ENCODE measurements around the gene MYO1H. TPM values are rescaled to one million over a fixed set of nuclear protein-coding genes. Genes with fewer than 3 reads are reported as not detected.

Gene MYO1H
- total and polyA plus RNA-seq, 2 experiments from 2014 or later, result not detected

DNA sequence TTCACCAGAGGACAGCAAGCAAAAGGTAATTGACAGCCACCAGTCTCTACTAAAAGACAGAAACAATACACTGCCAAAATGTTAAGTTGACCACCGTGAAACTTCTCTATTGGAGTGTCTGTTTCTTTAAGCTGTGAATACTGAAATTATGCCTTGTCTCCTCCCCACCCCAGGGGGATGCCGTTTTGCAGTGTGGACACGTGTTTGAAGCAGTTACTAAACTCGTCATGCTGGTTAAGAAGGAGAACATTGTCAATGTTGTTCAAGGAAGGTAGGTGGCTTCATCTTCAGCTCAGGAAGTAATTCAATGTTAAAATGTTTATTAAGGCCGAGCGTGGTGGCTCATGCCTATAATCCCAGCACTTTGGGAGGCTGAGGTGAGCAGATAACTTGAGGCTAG, 96.6 kb downstream of the MYO1H start (continued):
- TF ChIP-seq, protein P1, sequence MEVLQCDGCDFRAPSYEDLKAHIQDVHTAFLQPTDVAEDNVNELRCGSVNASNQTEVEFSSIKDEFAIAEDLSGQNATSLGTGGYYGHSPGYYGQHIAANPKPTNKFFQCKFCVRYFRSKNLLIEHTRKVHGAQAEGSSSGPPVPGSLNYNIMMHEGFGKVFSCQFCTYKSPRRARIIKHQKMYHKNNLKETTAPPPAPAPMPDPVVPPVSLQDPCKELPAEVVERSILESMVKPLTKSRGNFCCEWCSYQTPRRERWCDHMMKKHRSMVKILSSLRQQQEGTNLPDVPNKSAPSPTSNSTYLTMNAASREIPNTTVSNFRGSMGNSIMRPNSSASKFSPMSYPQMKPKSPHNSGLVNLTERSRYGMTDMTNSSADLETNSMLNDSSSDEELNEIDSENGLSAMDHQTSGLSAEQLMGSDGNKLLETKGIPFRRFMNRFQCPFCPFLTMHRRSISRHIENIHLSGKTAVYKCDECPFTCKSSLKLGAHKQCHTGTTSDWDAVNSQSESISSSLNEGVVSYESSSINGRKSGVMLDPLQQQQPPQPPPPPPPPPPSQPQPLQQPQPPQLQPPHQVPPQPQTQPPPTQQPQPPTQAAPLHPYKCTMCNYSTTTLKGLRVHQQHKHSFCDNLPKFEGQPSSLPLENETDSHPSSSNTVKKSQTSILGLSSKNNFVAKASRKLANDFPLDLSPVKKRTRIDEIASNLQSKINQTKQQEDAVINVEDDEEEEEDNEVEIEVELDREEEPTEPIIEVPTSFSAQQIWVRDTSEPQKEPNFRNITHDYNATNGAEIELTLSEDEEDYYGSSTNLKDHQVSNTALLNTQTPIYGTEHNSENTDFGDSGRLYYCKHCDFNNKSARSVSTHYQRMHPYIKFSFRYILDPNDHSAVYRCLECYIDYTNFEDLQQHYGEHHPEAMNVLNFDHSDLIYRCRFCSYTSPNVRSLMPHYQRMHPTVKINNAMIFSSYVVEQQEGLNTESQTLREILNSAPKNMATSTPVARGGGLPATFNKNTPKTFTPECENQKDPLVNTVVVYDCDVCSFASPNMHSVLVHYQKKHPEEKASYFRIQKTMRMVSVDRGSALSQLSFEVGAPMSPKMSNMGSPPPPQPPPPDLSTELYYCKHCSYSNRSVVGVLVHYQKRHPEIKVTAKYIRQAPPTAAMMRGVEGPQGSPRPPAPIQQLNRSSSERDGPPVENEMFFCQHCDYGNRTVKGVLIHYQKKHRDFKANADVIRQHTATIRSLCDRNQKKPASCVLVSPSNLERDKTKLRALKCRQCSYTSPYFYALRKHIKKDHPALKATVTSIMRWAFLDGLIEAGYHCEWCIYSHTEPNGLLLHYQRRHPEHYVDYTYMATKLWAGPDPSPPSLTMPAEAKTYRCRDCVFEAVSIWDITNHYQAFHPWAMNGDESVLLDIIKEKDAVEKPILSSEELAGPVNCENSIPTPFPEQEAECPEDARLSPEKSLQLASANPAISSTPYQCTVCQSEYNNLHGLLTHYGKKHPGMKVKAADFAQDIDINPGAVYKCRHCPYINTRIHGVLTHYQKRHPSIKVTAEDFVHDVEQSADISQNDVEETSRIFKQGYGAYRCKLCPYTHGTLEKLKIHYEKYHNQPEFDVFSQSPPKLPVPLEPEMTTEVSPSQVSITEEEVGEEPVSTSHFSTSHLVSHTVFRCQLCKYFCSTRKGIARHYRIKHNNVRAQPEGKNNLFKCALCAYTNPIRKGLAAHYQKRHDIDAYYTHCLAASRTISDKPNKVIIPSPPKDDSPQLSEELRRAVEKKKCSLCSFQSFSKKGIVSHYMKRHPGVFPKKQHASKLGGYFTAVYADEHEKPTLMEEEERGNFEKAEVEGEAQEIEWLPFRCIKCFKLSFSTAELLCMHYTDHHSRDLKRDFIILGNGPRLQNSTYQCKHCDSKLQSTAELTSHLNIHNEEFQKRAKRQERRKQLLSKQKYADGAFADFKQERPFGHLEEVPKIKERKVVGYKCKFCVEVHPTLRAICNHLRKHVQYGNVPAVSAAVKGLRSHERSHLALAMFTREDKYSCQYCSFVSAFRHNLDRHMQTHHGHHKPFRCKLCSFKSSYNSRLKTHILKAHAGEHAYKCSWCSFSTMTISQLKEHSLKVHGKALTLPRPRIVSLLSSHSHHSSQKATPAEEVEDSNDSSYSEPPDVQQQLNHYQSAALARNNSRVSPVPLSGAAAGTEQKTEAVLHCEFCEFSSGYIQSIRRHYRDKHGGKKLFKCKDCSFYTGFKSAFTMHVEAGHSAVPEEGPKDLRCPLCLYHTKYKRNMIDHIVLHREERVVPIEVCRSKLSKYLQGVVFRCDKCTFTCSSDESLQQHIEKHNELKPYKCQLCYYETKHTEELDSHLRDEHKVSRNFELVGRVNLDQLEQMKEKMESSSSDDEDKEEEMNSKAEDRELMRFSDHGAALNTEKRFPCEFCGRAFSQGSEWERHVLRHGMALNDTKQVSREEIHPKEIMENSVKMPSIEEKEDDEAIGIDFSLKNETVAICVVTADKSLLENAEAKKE (CRISPR knock-in tag; IDR thresholded peaks at IDR 0.05), result no peak
- TF ChIP-seq STAT1 (IDR thresholded peaks at IDR 0.05; ENCODE audit: unreplicated experiment), result no peak
- no peak for TF ChIP-seq ZNF114 (CRISPR knock-in tag; IDR thresholded peaks at IDR 0.05)
- TF ChIP-seq, protein P2, sequence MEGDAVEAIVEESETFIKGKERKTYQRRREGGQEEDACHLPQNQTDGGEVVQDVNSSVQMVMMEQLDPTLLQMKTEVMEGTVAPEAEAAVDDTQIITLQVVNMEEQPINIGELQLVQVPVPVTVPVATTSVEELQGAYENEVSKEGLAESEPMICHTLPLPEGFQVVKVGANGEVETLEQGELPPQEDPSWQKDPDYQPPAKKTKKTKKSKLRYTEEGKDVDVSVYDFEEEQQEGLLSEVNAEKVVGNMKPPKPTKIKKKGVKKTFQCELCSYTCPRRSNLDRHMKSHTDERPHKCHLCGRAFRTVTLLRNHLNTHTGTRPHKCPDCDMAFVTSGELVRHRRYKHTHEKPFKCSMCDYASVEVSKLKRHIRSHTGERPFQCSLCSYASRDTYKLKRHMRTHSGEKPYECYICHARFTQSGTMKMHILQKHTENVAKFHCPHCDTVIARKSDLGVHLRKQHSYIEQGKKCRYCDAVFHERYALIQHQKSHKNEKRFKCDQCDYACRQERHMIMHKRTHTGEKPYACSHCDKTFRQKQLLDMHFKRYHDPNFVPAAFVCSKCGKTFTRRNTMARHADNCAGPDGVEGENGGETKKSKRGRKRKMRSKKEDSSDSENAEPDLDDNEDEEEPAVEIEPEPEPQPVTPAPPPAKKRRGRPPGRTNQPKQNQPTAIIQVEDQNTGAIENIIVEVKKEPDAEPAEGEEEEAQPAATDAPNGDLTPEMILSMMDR (conservative IDR thresholded peaks at IDR 0.05; ENCODE audit: low read depth in 2 of 2), result no peak
- TF ChIP-seq NANOG (IDR thresholded peaks at IDR 0.05; ENCODE audit: borderline replicate concordance), result no peak
- TF ChIP-seq, protein P3, sequence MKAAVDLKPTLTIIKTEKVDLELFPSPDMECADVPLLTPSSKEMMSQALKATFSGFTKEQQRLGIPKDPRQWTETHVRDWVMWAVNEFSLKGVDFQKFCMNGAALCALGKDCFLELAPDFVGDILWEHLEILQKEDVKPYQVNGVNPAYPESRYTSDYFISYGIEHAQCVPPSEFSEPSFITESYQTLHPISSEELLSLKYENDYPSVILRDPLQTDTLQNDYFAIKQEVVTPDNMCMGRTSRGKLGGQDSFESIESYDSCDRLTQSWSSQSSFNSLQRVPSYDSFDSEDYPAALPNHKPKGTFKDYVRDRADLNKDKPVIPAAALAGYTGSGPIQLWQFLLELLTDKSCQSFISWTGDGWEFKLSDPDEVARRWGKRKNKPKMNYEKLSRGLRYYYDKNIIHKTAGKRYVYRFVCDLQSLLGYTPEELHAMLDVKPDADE (IDR thresholded peaks at IDR 0.05), result no peak

DNA sequence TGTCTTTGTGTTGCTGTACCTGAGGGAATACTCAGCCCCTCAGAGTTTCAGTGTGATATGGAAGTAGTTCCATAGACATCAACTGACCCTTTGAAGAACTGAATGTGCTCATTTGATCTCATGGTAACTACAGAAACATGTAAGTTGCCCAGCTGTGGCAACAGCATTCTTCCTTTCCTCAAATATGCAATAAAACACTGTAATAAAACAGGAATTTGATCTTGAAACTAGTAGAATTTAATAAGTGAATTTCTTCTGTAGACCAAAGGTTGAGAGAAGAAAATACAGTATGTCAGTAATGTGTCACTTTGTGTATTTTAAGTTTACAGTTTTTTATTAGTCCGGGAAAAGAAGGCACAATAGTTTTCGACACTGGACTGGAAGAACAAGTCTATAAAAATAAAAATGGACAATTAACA, 97.5 kb downstream of the MYO1H start:
- no peak for ATAC-seq
- peaks cover 22% of the 10 kb centered on the region; the same call in 2 of the 3 replicates for H3K36me3 Mint-ChIP-seq (ENCODE audit: low read depth)
- Histone ChIP-seq H3K36me3 (ENCODE audit: insufficient read depth) (peaks cover 4% of the 10 kb centered on the region; the same call in 1 of the 2 replicates), H2AFZ (no peak overlapping the region), H3K4me2 (no peak overlapping the region), H4K20me1 (replicated peaks; ENCODE audit: insufficient read depth) (peaks cover 5% of the 10 kb centered on the region; the same call in 1 of the 2 replicates), H3K79me2 (replicated peaks; ENCODE audit: insufficient read depth) (peaks cover 17% of the 10 kb centered on the region; the same call in 1 of the 2 replicates), H3K4me3 (no peak overlapping the region), H3K27me3 (ENCODE audit: insufficient read depth) (no peaks in the 10 kb centered on the region), H3K27ac (ENCODE audit: low read depth) (no peak overlapping the region), H3F3A (replicated peaks; ENCODE audit: low read depth) (no peaks in the 10 kb centered on the region), H3K9me2 (ENCODE audit: insufficient read depth) (no peaks in the 10 kb centered on the region), H3K4me1 (ENCODE audit: insufficient read depth) (no peaks in the 10 kb centered on the region)
- TF ChIP-seq, protein P3 (IDR thresholded peaks at IDR 0.05), result no peak
- TF ChIP-seq, protein P2 (conservative IDR thresholded peaks at IDR 0.05; ENCODE audit: low read depth in 2 of 2), result no peak
- TF ChIP-seq STAT1 (IDR thresholded peaks at IDR 0.05; ENCODE audit: unreplicated experiment) (no peak), NANOG (IDR thresholded peaks at IDR 0.05; ENCODE audit: borderline replicate concordance) (no peak), EZH2phosphoT487 (IDR thresholded peaks at IDR 0.05; ENCODE audit: unreplicated experiment) (no peak), POLR2AphosphoS5 (IDR thresholded peaks at IDR 0.05; ENCODE audit: low read depth) (no peak)
- H3K4me1 Mint-ChIP-seq, result peaks cover 8% of the 10 kb centered on the region; the same call in 2 of the 3 replicates
- no peak for DNase-seq (ENCODE audit: low spot score)
- no peak overlapping the region for H3K4me3 Mint-ChIP-seq
- H3K27ac Mint-ChIP-seq, result no peak overlapping the region
- peaks cover 3% of the 10 kb centered on the region for H3K27me3 Mint-ChIP-seq (ENCODE audit: insufficient read depth, low read depth, poor library complexity)
- H3K9me3 Mint-ChIP-seq, result no peaks in the 10 kb centered on the region

Measured in GM23338 (cell line).